Measurements from ENCODE around the gene FRK.

DNA sequence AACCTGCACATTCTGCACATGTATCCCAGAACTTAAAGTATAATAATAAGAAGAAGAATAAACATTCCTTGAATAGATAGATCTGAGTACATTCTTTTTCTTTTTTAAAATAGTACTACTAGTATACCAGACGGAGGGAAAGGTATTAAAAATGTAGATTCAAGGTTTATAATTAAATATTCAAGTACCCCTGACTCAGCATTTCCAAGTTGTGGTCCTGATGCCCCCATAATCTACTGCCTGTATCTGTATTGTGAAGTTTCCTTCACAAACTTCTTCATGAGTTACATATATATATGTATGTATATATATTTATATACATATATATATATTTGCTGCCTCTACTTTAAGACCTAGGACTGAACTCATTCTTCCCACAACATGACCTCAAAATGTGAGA is 14.0 kb downstream of the FRK start:
- TF ChIP-seq CTCF (IDR thresholded peaks at IDR 0.05), result no peak
- no peak for TF ChIP-seq POLR2A (IDR thresholded peaks at IDR 0.05)
- TF ChIP-seq POLR2AphosphoS5 (IDR thresholded peaks at IDR 0.05), result no peak
- TF ChIP-seq EP300 (IDR thresholded peaks at IDR 0.05), result no peak

All from sigmoid colon (tissue), 4 donors.